ENCODE data around the gene SYCN.

Gene SYCN

DNA sequence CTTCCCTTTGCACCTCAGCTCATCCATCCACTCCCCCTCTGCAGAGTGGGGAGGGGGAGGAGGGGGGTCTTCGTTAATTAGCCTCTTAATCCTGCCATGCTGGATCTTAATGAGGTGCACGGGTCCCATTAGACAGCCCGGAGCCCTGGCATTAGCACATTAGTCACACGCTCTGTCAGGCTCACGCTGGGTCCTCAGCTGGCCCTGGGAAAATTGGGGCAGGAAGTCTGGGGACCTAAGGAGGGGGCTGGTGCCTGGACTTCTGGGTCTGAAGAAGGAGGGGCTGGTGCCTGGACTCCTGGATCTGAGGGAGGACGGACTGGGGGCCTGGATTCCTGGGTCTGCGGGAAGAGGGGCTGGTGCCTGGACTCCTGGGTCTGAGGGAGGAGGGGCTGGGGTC lies 7.7 kb downstream of the SYCN start:
- H3K4me3 ChIP-seq (ENCODE audit: low read depth, low read length), result no peak overlapping the region

DNA sequence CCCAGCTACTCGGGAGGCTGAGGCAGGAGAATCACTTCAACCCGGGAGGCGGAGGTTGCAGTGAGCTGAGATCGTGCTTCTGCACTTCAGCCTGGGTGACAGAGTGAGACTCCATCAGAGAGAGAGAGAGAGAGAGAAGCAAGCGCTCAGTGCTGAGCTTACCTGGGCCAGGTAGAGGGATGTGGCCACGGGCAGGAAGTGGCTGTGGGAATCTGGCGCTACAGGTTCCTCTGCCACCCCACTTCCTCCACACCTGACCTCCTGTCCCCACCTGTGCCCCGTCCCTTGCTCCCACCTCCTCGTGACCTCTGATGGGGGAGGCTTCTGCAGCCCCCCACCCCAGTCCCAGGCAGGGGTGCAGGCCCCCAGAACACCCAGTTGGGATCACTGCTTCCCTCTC lies 8.3 kb downstream of the SYCN start:
- no peak overlapping the region for H3K4me3 ChIP-seq (ENCODE audit: low read depth, low read length)

DNA sequence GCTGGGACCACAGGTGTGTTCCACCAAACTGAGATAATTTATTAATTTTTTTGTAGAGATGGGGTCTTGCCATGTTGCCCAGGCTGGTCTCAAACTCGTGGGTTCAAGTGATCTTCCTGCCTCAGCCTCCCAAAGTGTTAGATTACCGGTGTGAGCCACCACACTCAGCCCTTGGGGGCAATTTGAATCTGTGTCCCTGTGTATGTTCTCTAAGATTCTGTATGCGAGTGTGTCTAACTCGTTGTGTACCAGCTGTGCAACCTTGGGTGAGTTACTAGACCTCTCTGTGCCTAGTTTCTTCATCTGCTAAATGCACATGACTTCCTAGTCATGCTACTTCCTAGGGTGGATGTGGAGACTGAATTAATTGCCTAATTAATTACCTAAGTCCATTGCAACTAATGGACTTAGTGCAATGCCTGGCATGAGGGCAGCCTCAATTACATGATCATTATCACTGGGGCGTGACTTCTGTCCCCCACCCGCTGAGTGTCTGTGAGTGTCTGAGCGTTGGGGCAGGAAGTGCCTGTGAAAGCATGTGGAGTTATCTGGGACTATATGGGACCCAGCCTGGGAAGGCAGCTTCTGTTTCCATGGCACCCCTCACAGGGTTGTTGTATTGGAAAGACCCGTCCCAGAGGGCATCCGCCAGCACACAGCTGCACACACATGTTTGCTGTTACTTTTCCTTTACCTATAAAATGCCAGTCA lies 9.1 kb downstream of the SYCN start:
- H3K4me3 ChIP-seq (ENCODE audit: low read depth, low read length), result no peak overlapping the region

DNA sequence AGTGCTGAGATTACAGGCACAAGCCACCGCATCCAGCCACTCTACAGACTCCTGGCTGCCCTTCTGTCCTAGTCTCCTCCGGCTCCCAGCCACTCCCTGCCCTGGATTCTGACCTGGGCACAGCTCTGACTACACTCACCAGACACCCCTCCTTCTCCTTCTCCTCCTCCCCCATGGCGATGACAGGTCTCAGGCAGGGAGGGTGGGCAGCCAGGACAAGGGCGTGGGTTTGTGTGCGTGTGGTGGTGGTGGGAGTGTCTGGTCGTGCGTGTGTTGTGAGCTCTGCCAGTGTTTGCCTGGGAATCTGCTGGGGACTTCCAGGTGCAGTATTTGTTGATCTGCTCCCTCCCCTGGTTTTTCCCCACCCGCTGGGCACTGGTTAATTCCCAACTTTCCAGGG lies 10.3 kb downstream of the SYCN start:
- H3K4me3 ChIP-seq (ENCODE audit: low read depth, low read length), result no peak overlapping the region

DNA sequence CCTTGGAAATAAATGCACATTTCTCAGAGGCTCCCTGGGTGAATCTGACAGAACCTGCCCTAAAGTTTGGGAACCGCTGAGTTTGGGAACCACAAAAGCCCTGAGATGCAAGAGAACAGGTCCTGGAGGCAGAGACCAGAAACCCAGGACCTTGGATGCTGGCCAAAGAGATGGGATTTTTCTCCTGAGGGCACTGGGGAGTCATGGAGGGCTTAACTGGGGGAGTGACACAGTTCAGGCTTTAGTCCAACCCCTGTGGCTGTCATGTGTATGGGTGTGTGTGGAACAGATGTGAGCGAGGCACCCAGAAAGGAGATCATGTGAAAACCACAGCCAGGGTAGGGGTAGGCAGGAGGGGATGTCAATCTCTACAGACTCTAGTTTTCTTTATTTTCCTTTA lies 11.2 kb downstream of the SYCN start:
- no peak overlapping the region for H3K4me3 ChIP-seq (ENCODE audit: low read depth, low read length)

DNA sequence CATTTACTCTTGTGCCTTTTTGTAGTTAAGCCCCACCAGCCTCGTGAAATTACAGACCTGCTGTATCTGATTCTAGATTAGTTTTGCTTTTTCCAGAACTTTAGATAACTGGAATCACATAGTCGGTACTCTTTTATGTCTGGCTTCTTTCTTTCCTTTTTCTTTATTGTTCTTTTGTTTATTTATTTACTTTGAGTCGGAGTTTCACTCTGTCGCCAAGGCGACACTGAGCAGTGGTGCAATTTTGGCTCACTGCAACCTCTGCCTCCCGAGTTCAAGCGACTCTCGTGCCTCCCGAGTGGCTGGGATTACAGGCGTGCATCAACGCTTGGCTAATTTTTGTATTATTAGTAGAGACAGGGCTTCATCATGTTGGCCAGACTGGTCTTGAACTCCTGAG lies 13.3 kb downstream of the SYCN start:
- no peak overlapping the region for H3K4me3 ChIP-seq (ENCODE audit: low read depth, low read length)

DNA sequence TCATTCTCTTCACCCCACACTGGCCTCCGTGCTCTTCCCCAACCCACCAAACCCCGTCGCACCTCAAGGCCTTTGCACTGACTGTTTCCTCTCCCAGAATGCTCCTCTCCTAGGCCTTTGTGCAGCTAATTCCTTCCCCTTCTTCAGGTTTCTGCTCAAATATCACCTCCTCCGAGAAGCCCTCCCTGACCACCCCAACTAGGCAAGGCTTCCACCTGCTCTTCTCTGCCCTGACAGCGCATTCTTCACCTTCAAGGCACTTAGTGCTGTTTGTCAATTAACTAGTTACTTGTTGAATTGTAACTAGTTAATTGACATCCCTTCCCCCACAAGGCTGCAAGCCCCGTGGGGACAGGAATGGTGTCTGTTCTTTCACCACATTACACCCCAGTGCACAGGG lies 15.1 kb downstream of the SYCN start:
- no peak overlapping the region for H3K4me3 ChIP-seq (ENCODE audit: low read depth, low read length)

DNA sequence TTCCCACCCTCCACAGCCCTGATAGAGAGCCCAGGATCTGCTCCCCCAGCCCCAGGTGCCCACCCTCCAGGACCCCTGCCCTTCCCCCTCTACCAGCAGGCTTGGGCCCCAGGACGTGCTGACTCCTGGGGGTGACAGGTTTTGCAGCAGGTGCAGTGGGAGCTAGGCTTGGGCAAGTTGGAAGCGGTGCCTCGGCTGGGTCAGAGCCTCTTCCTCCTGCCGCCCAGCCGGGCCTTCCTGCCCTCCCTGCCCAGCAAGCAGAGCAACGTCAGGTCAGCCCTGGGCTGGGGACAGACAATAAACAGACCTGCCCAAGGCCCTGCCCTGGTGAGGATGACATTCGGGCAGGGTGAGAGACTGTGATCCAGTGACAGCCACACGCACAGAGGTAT lies 16.5 kb downstream of the SYCN start:
- no peak overlapping the region for H3K4me3 ChIP-seq (ENCODE audit: low read depth, low read length)

DNA sequence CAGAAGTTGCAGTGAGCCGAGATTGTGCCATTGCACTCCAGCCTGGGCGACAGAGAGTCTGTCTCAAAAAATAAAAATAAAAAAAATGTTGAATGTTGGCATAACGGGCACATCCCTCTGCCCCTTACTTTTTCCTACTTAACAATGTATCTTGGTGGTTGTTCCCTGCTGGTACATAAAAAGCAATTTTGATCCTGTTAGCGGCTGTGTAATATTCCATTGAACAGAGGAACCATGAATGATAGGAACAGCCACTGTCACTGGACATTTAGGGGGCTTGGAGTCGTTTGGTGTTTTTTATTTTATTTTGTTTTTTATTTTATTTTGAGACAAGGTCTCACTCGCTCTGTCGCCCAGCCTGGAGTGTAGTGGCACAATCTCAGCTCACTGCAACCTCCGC lies 17.7 kb downstream of the SYCN start:
- no peak overlapping the region for H3K4me3 ChIP-seq (ENCODE audit: low read depth, low read length)

DNA sequence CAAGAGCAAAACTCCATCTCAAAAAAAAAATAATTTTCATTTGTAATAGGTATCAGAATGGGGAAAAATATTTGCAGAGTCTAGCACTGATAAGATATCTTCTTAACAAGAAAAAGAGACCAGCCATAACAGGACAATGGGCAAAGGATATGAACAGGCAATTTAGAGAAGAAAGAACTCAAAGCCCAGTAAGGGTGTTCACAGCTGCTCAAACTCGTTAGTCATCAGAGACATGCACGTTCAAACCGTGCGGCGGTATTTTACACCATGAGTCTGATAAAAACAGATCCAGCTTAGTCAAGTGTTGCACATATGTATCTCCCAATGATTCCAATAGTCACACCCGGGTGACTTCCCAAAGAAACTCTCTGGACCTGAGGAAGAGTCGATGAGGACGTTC lies 21.0 kb downstream of the SYCN start:
- no peak overlapping the region for H3K4me3 ChIP-seq (ENCODE audit: low read depth, low read length)

DNA sequence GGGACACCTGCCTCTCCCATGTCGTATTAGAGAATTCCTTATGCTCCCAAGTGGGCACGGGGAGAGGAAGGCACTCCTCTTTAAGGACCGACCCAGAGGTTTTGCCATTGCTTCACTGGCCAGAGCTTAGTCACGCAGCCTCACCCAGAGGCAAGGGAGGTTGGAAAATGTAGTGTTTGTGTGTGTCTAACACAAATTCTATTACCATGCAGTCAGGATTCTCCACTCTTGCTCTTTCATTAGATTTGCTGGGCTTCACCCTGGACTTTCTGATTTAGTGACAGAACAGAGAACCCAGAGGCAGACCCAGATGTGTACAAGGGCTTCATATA lies 21.9 kb downstream of the SYCN start:
- no peak overlapping the region for H3K4me3 ChIP-seq (ENCODE audit: low read depth, low read length)

DNA sequence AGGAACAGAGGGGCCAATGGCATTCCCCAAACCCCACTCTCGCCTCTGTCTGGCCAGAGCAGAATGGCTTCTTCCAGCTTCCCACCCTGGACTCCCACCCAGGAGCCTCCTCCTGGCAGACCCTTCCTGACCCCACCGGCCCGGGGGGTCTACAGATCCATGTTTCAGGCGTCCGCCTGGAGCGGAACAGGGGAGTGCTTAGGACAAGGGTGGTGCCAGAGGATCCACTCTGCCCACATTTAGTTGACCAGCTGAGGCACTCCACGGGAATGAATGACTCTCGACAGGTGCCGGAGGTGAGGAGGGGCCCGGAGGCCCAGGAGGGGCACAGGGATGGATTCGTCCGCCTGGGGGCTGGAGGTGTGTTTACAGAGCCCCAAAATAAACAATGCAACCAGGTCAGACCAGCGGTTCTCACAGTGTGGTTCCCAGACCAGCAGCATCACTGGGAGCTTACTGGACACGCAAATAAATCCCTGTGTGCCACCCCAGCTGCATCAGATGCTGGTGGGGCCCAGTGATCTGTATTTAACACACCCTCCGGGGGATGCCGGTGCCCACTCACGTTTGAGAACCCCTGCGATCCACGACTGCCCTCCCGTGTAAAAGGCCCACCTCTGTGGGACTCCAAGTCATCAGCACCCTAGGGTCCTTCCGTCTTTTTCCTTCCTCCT lies 22.4 kb downstream of the SYCN start:
- no peak overlapping the region for H3K4me3 ChIP-seq (ENCODE audit: low read depth, low read length)

DNA sequence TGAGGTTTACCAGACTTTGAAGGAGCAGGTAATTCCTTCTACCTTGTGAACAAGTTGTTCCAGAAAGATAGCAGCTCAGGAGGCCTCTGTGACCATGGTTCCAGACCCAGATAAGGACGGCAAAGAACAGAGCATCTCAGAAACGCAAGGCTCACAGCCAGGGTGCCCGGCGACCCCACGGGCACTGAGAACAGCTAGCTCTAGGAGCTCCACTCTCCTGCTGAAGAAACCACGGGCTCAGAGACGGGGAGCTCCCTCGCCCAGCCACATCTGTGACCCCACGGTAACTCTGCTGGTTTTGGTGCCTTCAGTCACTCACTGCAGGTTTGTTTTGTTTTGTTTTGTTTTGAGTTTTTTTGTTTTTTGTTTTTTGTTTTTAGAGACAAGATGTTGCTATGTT lies 23.3 kb downstream of the SYCN start:
- H3K4me3 ChIP-seq (ENCODE audit: low read depth, low read length), result no peak overlapping the region

DNA sequence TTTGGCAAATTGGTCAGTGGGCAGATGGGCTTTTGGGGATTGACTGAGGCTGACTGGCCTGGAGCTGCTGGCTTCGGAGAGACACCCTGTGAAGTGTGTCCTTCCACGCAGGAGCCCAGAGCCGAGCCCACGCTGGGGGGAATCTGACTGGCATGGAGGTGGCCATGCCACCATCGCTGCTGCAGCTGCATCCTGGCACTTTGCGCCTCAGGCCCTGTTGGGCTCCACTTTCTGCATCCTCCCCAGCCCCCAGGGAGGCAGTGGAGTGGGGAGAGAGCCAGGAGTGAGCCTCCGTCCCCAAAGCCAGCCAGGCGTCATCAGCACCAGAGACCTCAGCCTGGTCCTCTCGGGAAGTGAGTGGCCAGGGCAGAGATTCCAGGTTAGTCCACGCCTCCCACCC lies 24.3 kb downstream of the SYCN start:
- no peak overlapping the region for H3K4me3 ChIP-seq (ENCODE audit: low read depth, low read length)

DNA sequence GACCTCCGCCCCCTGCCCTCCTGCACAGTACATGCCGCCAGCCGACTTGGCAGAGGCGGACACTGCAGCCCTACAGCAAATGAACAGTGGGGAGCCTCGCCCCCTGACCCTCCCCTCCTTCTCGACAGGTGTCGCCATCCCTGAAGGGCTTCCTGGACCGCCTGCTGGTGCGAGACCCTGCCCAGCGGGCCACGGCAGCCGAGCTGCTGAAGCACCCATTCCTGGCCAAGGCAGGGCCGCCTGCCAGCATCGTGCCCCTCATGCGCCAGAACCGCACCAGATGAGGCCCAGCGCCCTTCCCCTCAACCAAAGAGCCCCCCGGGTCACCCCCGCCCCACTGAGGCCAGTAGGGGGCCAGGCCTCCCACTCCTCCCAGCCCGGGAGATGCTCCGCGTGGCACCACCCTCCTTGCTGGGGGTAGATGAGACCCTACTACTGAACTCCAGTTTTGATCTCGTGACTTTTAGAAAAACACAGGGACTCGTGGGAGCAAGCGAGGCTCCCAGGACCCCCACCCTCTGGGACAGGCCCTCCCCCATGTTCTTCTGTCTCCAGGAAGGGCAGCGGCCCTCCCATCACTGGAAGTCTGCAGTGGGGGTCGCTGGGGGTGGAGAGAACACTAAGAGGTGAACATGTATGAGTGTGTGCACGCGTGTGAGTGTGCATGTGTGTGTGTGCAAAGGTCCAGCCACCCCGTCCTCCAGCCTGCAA lies 25.6 kb downstream of the SYCN start:
- H3K4me3 ChIP-seq (ENCODE audit: low read depth, low read length), result no peak overlapping the region

DNA sequence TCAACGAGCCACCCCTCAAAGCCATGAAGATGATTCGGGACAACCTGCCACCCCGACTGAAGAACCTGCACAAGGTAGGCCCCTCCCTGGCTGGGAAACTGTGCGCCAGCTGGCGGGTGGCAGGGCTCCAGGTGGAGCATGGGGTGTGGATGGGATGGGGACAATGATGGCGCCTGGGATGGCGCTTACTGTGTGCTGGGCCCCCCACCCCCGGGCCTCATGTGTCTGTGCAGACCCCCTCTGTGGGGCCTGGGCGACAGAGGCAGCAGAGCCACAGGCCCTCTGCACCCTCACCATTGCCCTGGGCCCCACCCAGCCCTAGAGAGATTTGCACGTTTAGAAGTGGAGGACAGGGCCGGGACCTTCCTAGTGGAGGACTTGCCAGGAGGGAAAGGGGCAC lies 26.3 kb downstream of the SYCN start:
- no peak overlapping the region for H3K4me3 ChIP-seq (ENCODE audit: low read depth, low read length)

DNA sequence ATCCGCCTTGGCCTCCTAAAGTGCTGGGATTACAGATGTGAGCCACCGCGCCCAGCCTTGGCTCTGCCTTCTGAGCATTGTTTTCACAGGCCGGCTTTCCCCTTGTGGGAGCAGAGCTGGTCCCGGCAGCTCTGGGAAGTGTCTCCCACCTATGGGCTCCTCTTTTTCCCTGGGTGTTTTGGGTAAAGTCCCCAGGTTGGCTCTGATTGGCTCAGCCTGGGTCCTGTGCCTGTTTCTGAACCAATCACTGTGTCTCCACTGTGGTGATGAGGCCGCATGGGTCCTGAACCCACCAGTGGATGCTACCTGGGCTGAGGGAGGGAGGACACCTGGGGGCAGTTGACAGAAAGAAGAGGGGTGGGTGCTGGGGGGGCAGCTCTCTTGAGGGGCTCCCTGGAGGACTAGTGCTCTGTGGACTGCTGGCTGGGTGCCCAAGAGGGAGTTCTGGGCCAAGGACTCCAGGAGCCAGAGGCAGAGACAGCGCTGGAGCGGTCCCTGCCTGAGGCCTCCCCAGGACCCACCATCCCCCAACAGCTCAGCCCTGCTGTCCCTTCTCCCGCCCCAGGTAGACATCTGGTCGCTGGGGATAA lies 26.9 kb downstream of the SYCN start:
- no peak overlapping the region for H3K4me3 ChIP-seq (ENCODE audit: low read depth, low read length)

DNA sequence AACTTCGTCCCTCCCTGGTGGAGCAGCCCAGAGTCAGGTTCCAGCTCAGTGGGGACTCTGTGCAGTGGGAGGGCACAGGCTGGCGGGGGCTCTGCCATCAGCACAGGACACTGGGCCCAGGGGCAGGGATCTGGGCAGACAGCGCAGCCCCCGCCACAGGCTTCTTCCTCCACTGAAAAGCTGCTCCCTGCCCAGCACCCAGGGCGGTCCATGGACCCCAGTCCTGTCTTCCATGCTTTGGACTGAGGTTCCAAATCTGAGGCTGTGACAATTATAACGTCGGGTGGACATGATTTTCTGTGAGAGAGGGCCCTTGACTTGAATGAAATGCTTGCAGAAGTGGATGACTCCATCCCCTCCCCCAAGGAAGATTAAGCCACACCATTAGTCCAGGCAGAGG lies 28.5 kb downstream of the SYCN start:
- H3K4me3 ChIP-seq (ENCODE audit: low read depth, low read length), result no peak overlapping the region

DNA sequence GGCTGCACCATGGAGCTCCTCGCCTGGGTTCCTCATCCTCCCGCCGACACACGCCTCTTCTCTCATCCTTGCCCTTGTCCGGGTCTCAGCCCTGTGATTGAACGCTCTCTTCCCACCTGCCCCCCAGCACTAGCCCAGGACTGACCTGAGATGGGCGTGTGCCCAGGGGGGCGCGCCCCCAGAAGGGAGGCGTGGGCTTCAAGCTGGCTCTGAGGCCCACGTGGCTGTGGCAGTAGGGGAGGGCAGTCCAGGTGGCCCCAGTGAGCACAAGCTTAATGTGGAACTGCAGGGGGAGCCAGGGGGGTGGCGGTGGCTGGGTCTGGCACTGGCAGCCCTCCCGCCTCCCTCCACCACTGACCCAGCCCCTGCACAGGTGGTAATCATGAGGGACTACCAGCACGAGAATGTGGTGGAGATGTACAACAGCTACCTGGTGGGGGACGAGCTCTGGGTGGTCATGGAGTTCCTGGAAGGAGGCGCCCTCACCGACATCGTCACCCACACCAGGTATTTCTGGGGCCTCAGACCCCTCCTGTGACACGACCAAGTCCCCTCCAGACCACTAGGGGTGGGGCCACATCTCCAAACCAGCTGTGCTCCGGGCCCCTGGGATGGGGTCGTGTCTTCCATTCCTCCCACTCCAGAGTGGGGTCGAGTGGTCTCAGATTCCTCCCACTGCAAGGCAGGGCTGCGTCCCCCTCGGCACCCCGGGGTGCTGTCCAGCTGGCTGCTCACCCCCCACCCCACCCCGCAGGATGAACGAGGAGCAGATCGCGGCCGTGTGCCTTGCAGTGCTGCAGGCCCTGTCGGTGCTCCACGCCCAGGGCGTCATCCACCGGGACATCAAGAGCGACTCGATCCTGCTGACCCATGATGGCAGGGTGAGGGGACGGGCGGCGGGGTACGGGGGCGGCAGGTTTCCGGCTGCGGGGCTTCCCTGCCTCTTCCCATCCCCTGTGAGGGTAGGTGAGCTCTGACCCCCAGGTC lies 29.2 kb downstream of the SYCN start:
- no peak overlapping the region for H3K4me3 ChIP-seq (ENCODE audit: low read depth, low read length)

DNA sequence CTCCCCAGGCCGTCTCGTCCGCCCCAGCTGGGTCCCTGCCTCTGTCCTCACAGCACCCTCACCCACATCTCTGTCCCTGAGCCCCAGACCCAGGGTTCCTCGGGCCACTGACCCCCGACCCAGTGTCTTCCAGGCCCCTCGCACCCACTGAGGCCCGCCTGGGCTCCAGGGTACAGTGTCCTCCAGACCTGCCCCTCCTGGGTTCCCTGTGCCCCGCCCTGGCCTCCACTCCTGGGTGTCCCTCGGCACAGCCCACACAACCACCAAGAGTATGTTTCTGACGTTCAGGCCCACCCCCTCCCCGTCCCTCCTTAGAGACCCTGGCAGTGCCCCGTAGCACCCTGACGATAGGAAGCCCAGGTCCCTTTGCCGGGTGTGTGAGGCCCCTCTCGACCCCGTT lies 29.9 kb downstream of the SYCN start:
- H3K4me3 ChIP-seq (ENCODE audit: low read depth, low read length), result no peak overlapping the region

DNA sequence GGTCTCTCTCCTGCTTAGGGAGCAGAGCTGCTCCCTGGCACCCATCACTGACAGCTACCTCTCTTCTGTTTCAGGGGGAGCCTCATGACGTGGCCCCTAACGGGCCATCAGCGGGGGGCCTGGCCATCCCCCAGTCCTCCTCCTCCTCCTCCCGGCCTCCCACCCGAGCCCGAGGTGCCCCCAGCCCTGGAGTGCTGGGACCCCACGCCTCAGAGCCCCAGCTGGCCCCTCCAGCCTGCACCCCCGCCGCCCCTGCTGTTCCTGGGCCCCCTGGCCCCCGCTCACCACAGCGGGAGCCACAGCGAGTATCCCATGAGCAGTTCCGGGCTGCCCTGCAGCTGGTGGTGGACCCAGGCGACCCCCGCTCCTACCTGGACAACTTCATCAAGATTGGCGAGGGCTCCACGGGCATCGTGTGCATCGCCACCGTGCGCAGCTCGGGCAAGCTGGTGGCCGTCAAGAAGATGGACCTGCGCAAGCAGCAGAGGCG lies 30.5 kb downstream of the SYCN start:
- H3K4me3 ChIP-seq (ENCODE audit: low read depth, low read length), result no peak overlapping the region

Data from iPS-11a (cell line).